ENCODE data around the gene IQCB1. TPM values are rescaled to one million over a fixed set of nuclear protein-coding genes. Genes with fewer than 3 reads are reported as not detected.

The IQCB1 gene
- total and polyA plus RNA-seq, 9 of the 15 experiments (the other 6 are each of a cell fraction or from before 2014, with no cell fraction given): 21.1 to 38.1 (median 27.5) TPM

DNA sequence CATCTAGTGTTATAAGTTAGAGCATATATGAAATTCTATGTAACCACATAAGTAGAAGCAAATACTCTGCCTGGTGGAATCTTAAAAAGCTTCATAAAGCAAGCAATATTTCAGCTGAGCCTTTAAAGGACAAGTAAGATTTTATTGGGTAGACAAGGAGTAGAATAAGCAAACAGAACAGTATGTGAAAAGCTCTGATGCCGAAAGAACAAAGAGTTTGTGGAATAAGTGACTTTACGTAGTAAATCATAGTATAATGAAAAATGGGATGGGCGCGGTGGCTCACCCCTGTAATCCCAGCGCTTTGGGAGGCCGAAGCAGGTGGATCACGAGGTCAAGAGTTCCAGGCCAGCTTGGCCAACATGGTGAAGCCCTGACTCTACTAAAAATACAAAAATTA, 10.0 kb upstream of the IQCB1 start (continued):
- TF ChIP-seq, protein P1, sequence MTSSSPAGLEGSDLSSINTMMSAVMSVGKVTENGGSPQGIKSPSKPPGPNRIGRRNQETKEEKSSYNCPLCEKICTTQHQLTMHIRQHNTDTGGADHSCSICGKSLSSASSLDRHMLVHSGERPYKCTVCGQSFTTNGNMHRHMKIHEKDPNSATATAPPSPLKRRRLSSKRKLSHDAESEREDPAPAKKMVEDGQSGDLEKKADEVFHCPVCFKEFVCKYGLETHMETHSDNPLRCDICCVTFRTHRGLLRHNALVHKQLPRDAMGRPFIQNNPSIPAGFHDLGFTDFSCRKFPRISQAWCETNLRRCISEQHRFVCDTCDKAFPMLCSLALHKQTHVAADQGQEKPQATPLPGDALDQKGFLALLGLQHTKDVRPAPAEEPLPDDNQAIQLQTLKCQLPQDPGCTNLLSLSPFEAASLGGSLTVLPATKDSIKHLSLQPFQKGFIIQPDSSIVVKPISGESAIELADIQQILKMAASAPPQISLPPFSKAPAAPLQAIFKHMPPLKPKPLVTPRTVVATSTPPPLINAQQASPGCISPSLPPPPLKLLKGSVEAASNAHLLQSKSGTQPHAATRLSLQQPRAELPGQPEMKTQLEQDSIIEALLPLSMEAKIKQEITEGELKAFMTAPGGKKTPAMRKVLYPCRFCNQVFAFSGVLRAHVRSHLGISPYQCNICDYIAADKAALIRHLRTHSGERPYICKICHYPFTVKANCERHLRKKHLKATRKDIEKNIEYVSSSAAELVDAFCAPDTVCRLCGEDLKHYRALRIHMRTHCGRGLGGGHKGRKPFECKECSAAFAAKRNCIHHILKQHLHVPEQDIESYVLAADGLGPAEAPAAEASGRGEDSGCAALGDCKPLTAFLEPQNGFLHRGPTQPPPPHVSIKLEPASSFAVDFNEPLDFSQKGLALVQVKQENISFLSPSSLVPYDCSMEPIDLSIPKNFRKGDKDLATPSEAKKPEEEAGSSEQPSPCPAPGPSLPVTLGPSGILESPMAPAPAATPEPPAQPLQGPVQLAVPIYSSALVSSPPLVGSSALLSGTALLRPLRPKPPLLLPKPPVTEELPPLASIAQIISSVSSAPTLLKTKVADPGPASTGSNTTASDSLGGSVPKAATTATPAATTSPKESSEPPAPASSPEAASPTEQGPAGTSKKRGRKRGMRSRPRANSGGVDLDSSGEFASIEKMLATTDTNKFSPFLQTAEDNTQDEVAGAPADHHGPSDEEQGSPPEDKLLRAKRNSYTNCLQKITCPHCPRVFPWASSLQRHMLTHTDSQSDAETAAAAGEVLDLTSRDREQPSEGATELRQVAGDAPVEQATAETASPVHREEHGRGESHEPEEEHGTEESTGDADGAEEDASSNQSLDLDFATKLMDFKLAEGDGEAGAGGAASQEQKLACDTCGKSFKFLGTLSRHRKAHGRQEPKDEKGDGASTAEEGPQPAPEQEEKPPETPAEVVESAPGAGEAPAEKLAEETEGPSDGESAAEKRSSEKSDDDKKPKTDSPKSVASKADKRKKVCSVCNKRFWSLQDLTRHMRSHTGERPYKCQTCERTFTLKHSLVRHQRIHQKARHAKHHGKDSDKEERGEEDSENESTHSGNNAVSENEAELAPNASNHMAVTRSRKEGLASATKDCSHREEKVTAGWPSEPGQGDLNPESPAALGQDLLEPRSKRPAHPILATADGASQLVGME (CRISPR knock-in tag; IDR thresholded peaks at IDR 0.05): no peak
- TF ChIP-seq NFE2 (IDR thresholded peaks at IDR 0.05; ENCODE audit: low read depth) (no peak), SMARCA5 (IDR thresholded peaks at IDR 0.05) (no peak), MYC (IDR thresholded peaks at IDR 0.05; ENCODE audit: low read depth, low read length) (no peak), MYC (CRISPR knock-in tag; IDR thresholded peaks at IDR 0.05; ENCODE audit: borderline replicate concordance, low read depth) (no peak), BRCA1 (IDR thresholded peaks at IDR 0.05) (no peak), BRCA1 (CRISPR knock-in tag; IDR thresholded peaks at IDR 0.05) (no peak)

DNA sequence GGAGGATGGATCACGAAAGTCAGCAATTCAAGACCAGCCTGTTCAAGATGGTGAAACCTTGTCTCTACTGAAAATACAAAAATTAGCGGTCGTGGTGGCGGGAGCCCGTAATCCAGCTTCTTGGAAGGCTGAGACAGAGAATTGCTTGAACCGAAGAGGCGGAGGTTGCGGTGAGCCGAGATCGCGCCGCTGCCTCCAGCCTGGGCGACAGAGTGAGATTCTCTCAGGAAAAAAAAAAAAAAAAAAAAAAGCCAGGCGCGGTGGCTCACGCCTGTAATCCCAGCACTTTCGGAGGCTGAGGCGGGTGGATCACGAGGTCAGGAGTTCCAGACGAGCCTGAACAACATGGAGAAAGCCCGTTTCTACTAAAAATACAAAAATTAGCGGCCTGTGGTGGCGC, 5.1 kb upstream of the IQCB1 start:
- no TSS peak for BruUV-seq (replicated peaks)
- Histone ChIP-seq H3K9me1 (ENCODE audit: control insufficient read depth, insufficient read depth, low read length) (no peaks in the 10 kb centered on the region), H3K36me3 (ENCODE audit: control insufficient read depth, insufficient read depth, low read length) (no peaks in the 10 kb centered on the region), H3K27me3 (ENCODE audit: control insufficient read depth in 2 of 2, insufficient read depth in 2 of 2, low read length in 2 of 2) (no peaks in the 10 kb centered on the region), H2AFZ (ENCODE audit: low read depth, low read length) (no peak overlapping the region), H4K20me1 (replicated peaks; ENCODE audit: control insufficient read depth, insufficient read depth, low read length) (no peaks in the 10 kb centered on the region), H3K9ac (ENCODE audit: insufficient read depth in 1 of 2, low read depth in 2 of 2, low read length in 2 of 2) (no peak overlapping the region), H3K9me3 (replicated peaks; ENCODE audit: control insufficient read depth, insufficient read depth, low read depth, low read length) (no peaks in the 10 kb centered on the region), H3K4me1 (replicated peaks in 1 of 2; ENCODE audit: control insufficient read depth in 2 of 2, insufficient read depth in 2 of 2, low read length in 2 of 2) (no peaks in the 10 kb centered on the region), H3K4me2 (ENCODE audit: insufficient read depth, low read length) (no peak overlapping the region), H3K27ac (ENCODE audit: extremely low read depth, low read depth, low read length) (no peak overlapping the region), H3K4me3 (no peak overlapping the region), H3K79me2 (ENCODE audit: control insufficient read depth, insufficient read depth, low read length) (peaks cover 3% of the 10 kb centered on the region; the same call in 1 of the 3 replicates)
- intact Hi-C loops (cut with micrococcal nuclease): no loop called here
- POLR2A ChIA-PET: no interaction called here
- DNase-seq (ENCODE audit: extremely low read depth in 1 of 4, low spot score in 3 of 4): no peak
- in situ Hi-C loops (cut with MboI): no loop called here
- FAIRE-seq: no peak
- no peak for ATAC-seq
- WGBS (ENCODE audit: insufficient coverage, low coverage, missing lambda C conversion rate): 94% methylated on average over 10 of the region's 23 CpGs
- CTCF ChIA-PET (ENCODE audit: low intra/inter-chr PET ratio): no interaction called here
- TF ChIP-seq, protein P2, sequence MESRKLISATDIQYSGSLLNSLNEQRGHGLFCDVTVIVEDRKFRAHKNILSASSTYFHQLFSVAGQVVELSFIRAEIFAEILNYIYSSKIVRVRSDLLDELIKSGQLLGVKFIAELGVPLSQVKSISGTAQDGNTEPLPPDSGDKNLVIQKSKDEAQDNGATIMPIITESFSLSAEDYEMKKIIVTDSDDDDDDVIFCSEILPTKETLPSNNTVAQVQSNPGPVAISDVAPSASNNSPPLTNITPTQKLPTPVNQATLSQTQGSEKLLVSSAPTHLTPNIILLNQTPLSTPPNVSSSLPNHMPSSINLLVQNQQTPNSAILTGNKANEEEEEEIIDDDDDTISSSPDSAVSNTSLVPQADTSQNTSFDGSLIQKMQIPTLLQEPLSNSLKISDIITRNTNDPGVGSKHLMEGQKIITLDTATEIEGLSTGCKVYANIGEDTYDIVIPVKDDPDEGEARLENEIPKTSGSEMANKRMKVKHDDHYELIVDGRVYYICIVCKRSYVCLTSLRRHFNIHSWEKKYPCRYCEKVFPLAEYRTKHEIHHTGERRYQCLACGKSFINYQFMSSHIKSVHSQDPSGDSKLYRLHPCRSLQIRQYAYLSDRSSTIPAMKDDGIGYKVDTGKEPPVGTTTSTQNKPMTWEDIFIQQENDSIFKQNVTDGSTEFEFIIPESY (CRISPR knock-in tag; IDR thresholded peaks at IDR 0.05): peak; percentile 89
- TF ChIP-seq, protein P3, sequence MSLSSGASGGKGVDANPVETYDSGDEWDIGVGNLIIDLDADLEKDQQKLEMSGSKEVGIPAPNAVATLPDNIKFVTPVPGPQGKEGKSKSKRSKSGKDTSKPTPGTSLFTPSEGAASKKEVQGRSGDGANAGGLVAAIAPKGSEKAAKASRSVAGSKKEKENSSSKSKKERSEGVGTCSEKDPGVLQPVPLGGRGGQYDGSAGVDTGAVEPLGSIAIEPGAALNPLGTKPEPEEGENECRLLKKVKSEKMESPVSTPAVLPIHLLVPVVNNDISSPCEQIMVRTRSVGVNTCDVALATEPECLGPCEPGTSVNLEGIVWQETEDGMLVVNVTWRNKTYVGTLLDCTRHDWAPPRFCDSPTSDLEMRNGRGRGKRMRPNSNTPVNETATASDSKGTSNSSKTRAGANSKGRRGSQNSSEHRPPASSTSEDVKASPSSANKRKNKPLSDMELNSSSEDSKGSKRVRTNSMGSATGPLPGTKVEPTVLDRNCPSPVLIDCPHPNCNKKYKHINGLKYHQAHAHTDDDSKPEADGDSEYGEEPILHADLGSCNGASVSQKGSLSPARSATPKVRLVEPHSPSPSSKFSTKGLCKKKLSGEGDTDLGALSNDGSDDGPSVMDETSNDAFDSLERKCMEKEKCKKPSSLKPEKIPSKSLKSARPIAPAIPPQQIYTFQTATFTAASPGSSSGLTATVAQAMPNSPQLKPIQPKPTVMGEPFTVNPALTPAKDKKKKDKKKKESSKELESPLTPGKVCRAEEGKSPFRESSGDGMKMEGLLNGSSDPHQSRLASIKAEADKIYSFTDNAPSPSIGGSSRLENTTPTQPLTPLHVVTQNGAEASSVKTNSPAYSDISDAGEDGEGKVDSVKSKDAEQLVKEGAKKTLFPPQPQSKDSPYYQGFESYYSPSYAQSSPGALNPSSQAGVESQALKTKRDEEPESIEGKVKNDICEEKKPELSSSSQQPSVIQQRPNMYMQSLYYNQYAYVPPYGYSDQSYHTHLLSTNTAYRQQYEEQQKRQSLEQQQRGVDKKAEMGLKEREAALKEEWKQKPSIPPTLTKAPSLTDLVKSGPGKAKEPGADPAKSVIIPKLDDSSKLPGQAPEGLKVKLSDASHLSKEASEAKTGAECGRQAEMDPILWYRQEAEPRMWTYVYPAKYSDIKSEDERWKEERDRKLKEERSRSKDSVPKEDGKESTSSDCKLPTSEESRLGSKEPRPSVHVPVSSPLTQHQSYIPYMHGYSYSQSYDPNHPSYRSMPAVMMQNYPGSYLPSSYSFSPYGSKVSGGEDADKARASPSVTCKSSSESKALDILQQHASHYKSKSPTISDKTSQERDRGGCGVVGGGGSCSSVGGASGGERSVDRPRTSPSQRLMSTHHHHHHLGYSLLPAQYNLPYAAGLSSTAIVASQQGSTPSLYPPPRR (CRISPR knock-in tag; IDR thresholded peaks at IDR 0.05; ENCODE audit: borderline replicate concordance): no peak
- TF ChIP-seq CCAR2 (IDR thresholded peaks at IDR 0.05; ENCODE audit: low read depth, low read length): no peak

Measured in K562 (cell line).